ENCODE results near the gene B4GALT5.

GRCh38 chr20:49700411-49701185 is 13.1 kb downstream of the B4GALT5 start:
- TF ChIP-seq CTCF (IDR thresholded peaks at IDR 0.05) (no peak), SIN3A (IDR thresholded peaks at IDR 0.05; ENCODE audit: borderline replicate concordance, low read depth, low read length) (no peak), EP300 (IDR thresholded peaks at IDR 0.05; ENCODE audit: borderline replicate concordance in 1 of 2, low read depth in 1 of 2, low read length in 1 of 2) (no peak; a peak in 1 of 4 replicates), GATA2 (CRISPR knock-in tag; IDR thresholded peaks at IDR 0.05) (no peak), FOXJ3 (CRISPR knock-in tag; IDR thresholded peaks at IDR 0.05) (no peak), RFX5 (IDR thresholded peaks at IDR 0.05; ENCODE audit: low read length) (no peak), GABPA (IDR thresholded peaks at IDR 0.05; ENCODE audit: low read depth) (no peak), NFIC (IDR thresholded peaks at IDR 0.05; ENCODE audit: borderline replicate concordance) (no peak), YY1 (IDR thresholded peaks at IDR 0.05; ENCODE audit: low read depth) (no peak), MAX (IDR thresholded peaks at IDR 0.05; ENCODE audit: low read depth) (no peak), JUND (IDR thresholded peaks at IDR 0.05) (peak; percentile 62)

Measured in SK-N-SH (cell line).